ENCODE data around the gene PRKAR2B.
"Not testable (repeated sequence)": the region's sequence is repeated elsewhere in the genome, so short reads cannot be mapped to it uniquely, and the experiment has no call there.

Gene PRKAR2B

GRCh38 chr7:107119376-107120105, 75.0 kb downstream of the PRKAR2B start:
- DNase-seq (ENCODE audit: low spot score): no peak

GRCh38 chr7:107122486-107122911, 78.0 kb downstream of the PRKAR2B start:
- DNase-seq (ENCODE audit: low spot score): no peak

GRCh38 chr7:107123392-107123791, 78.9 kb downstream of the PRKAR2B start:
- DNase-seq (ENCODE audit: low spot score): no peak

- no peak for DNase-seq (ENCODE audit: low spot score)
Measured at GRCh38 chr7:107125475-107125874, 81.0 kb downstream of the PRKAR2B start.

GRCh38 chr7:107128217-107128616, 83.7 kb downstream of the PRKAR2B start:
- no peak for DNase-seq (ENCODE audit: low spot score)

- no peak for DNase-seq (ENCODE audit: low spot score)
Measured at GRCh38 chr7:107128748-107129147, 84.2 kb downstream of the PRKAR2B start.

- DNase-seq (ENCODE audit: low spot score): no peak
Measured at GRCh38 chr7:107130487-107131220, 86.1 kb downstream of the PRKAR2B start.

- no peak for DNase-seq (ENCODE audit: low spot score)
Measured at GRCh38 chr7:107133396-107133795, 88.9 kb downstream of the PRKAR2B start.

- DNase-seq (ENCODE audit: low spot score): no peak
Measured at GRCh38 chr7:107138696-107139420, 94.4 kb downstream of the PRKAR2B start.

- not testable (repeated sequence) for DNase-seq (ENCODE audit: low spot score)
Measured at GRCh38 chr7:107143875-107144274, 99.4 kb downstream of the PRKAR2B start.

GRCh38 chr7:107145067-107145838, 100.7 kb downstream of the PRKAR2B start:
- no peak for DNase-seq (ENCODE audit: low spot score)

GRCh38 chr7:107147464-107148393, 103.2 kb downstream of the PRKAR2B start:
- peak; percentile 66 for DNase-seq (ENCODE audit: low spot score)

- DNase-seq (ENCODE audit: low spot score): no peak
Measured at GRCh38 chr7:107148721-107149120, 104.2 kb downstream of the PRKAR2B start.

GRCh38 chr7:107149863-107150262, 105.4 kb downstream of the PRKAR2B start:
- DNase-seq (ENCODE audit: low spot score): no peak

- peak; percentile 77 for DNase-seq (ENCODE audit: low spot score)
Measured at GRCh38 chr7:107150375-107151073, 106.0 kb downstream of the PRKAR2B start.

- DNase-seq (ENCODE audit: low spot score): no peak
Measured at GRCh38 chr7:107151538-107151937, 107.0 kb downstream of the PRKAR2B start.

GRCh38 chr7:107152011-107152410, 107.5 kb downstream of the PRKAR2B start:
- DNase-seq (ENCODE audit: low spot score): peak; percentile 61

- no peak for DNase-seq (ENCODE audit: low spot score)
Measured at GRCh38 chr7:107154826-107155225, 110.3 kb downstream of the PRKAR2B start.

- not testable (repeated sequence) for DNase-seq (ENCODE audit: low spot score)
Measured at GRCh38 chr7:107155726-107156125, 111.2 kb downstream of the PRKAR2B start.

GRCh38 chr7:107157091-107157490, 112.6 kb downstream of the PRKAR2B start:
- DNase-seq (ENCODE audit: low spot score): no peak
